ENCODE results near the gene ZNF593OS. TPM values are rescaled to one million over a fixed set of nuclear protein-coding genes. Genes with fewer than 3 reads are reported as not detected.

The ZNF593OS gene
- total and polyA plus RNA-seq, 10 of the 15 experiments (the other 5 are each of a cell fraction or from before 2014, with no cell fraction given): 0.16 to 1.7 (median 0.59) TPM; not detected in 6

DNA sequence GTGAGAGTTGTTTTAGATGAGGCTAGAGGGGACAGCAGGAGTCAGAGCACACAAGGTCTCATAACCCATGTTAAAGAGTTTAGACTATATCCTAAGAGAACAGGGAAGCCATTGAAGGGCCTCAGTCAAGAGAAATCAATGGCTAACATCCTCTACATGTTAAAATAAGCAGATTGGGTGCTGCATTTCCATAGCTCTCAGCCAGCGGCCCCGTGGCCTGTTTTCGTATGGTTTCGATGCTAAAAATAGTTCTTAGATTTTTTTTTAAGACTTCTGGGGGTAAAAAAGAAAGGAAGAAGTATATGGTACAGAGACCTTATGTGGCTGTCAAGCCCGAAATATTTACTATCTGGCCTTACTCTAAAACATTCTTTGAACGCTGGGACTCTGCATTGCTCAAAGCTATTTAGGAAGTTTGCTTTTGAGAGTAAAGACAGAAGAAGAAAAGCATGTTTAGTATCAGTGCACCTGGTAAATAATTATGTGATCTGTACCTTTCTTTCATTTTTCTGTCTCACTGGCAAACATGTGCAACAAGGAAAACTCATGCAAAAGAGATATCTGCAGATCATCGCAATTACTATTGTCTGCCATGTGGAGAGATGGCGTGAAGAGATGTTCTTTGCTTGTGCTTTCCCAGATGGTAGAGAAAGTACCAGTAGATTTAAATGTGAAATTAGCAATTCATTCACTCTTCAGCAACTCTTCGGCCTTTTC lies 51.6 kb downstream of the ZNF593OS start:
- Histone ChIP-seq H3K4me1 (ENCODE audit: control insufficient read depth, insufficient read depth, low read length) (no peaks in the 10 kb centered on the region; the same call in 1 of the 2 replicates), H3K79me2 (ENCODE audit: control insufficient read depth, insufficient read depth, low read length) (no peaks in the 10 kb centered on the region; the same call in 1 of the 2 replicates), H4K20me1 (ENCODE audit: control insufficient read depth, insufficient read depth) (no peaks in the 10 kb centered on the region), H3K36me3 (ENCODE audit: control insufficient read depth in 2 of 2, insufficient read depth in 2 of 2, low read length in 1 of 2) (peaks cover 0 to 6% of the 10 kb centered on the region in 2 experiments; a peak in 1 of 4 replicates), H3K4me2 (ENCODE audit: control insufficient read depth, insufficient read depth) (peak overlapping the region; percentile 36), H3K9me3 (replicated peaks; ENCODE audit: control insufficient read depth, insufficient read depth, low read length) (no peaks in the 10 kb centered on the region), H3K27ac (ENCODE audit: control insufficient read depth, insufficient read depth) (peak overlapping the region; percentile 58), H3K4me3 (no peak overlapping the region), H3K9ac (ENCODE audit: control insufficient read depth, insufficient read depth, low read length) (no peak overlapping the region), H2AFZ (ENCODE audit: control insufficient read depth, low read depth, low read length) (no peak overlapping the region; the same call in 1 of the 2 replicates), H3K27me3 (replicated peaks in 1 of 2; ENCODE audit: control insufficient read depth in 2 of 2, insufficient read depth in 2 of 2, low read length in 1 of 2) (no peaks in the 10 kb centered on the region)
- ChIA-PET POLR2A (no interaction called here), SMC1A (ENCODE audit: uncharacterized antibody, unreplicated experiment) (interaction anchor here (1.0 to 2.5 kb wide), 2 partner anchors 10 to 25 kb away, joined by 4 to 5 read pairs; no protein-coding TSS in a partner anchor), RAD21 (ENCODE audit: unreplicated experiment) (no interaction called here), CTCF (interaction anchor here (0.7 to 1.4 kb wide), 4 partner anchors 25 to 297 kb away, joined by 3 to 5 read pairs (median 4); partner anchors contain the start of gene ZNF593)
- TF ChIP-seq MYC (IDR thresholded peaks at IDR 0.05; ENCODE audit: insufficient read depth, insufficient read length, insufficient replicate concordance, low read length, severe bottlenecking): no peak
- TF ChIP-seq, protein P1, sequence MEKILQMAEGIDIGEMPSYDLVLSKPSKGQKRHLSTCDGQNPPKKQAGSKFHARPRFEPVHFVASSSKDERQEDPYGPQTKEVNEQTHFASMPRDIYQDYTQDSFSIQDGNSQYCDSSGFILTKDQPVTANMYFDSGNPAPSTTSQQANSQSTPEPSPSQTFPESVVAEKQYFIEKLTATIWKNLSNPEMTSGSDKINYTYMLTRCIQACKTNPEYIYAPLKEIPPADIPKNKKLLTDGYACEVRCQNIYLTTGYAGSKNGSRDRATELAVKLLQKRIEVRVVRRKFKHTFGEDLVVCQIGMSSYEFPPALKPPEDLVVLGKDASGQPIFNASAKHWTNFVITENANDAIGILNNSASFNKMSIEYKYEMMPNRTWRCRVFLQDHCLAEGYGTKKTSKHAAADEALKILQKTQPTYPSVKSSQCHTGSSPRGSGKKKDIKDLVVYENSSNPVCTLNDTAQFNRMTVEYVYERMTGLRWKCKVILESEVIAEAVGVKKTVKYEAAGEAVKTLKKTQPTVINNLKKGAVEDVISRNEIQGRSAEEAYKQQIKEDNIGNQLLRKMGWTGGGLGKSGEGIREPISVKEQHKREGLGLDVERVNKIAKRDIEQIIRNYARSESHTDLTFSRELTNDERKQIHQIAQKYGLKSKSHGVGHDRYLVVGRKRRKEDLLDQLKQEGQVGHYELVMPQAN (conservative IDR thresholded peaks at IDR 0.05): no peak
- peak; percentile 55; the same call in 1 of the 2 replicates for TF ChIP-seq MEF2A (IDR thresholded peaks at IDR 0.05; ENCODE audit: insufficient read depth, low read depth, low read length)
- ATAC-seq: peak; percentile 24; the same call in 1 of the 3 replicates
- no peak for FAIRE-seq
- BruUV-seq (replicated peaks): no TSS peak
- DNase-seq (ENCODE audit: low read depth, low spot score): no peak
- in situ Hi-C loops (cut with MboI) (no loop called here), intact Hi-C loops (cut with micrococcal nuclease; ENCODE audit: unreplicated experiment) (no loop called here)
- WGBS (ENCODE audit: insufficient coverage, insufficient replicate concordance, low lambda C conversion rate, missing lambda C conversion rate): 45% methylated on average over 9 of the region's 9 CpGs

Other genes with a start within 250 kb of the ZNF593OS start
Only the 7 nearest of the 17 such genes appear.
- 9.4 and 10.8 TPM in 2 replicates for gene PDIK1L, start 60.0 kb downstream of the ZNF593OS start, total RNA-seq (2014; rRNA removed)
- gene PDIK1L, start 60.0 kb downstream of the ZNF593OS start, total RNA-seq (2014; rRNA removed; fragmentation: Illumina TruSeq; extraction: Trizol): 13.5 and 14.3 TPM in 2 replicates
- 11.9 and 13.7 TPM in 2 replicates for gene PDIK1L, start 60.0 kb downstream of the ZNF593OS start, total RNA-seq (2021)
- 11.6 and 14.2 TPM in 2 replicates for gene PDIK1L, start 60.0 kb downstream of the ZNF593OS start, polyA plus RNA-seq (2011; rRNA removed)
- gene PDIK1L, start 60.0 kb downstream of the ZNF593OS start, polyA plus RNA-seq (2014; fragmentation: Illumina TruSeq; extraction: Trizol): 10.3 and 13.7 TPM in 2 replicates
- 1 to 10 TPM; 4.0 to 9.5 TPM for gene PDIK1L, start 60.0 kb downstream of the ZNF593OS start, polyA plus RNA-seq (2014; fragmentation: Nextera tagmentation; extraction: Ambion mirVana)
- gene PDIK1L, start 60.0 kb downstream of the ZNF593OS start, polyA plus RNA-seq (2014; rRNA removed): 4.5 and 6.7 TPM in 2 replicates
- gene PDIK1L, start 60.0 kb downstream of the ZNF593OS start, polyA plus RNA-seq (2016; fragmentation: Nextera tagmentation; extraction: Ambion mirVana): 10 to 100 TPM; 10.7 to 15.9 TPM
- gene FAM110D, start 12.8 kb downstream of the ZNF593OS start, total RNA-seq (2014; rRNA removed): 0.06 TPM in 1 of 2 replicates, not detected in the other
- gene FAM110D, start 12.8 kb downstream of the ZNF593OS start, total RNA-seq (2014; rRNA removed; fragmentation: Illumina TruSeq; extraction: Trizol): not detected in 2 replicates
- gene FAM110D, start 12.8 kb downstream of the ZNF593OS start, total RNA-seq (2021): not detected in 2 replicates
- not detected in 2 replicates for gene FAM110D, start 12.8 kb downstream of the ZNF593OS start, polyA plus RNA-seq (2011; rRNA removed)
- gene FAM110D, start 12.8 kb downstream of the ZNF593OS start, polyA plus RNA-seq (2014; fragmentation: Illumina TruSeq; extraction: Trizol): not detected in 2 replicates
- not detected for gene FAM110D, start 12.8 kb downstream of the ZNF593OS start, polyA plus RNA-seq (2014; fragmentation: Nextera tagmentation; extraction: Ambion mirVana)
- gene FAM110D, start 12.8 kb downstream of the ZNF593OS start, polyA plus RNA-seq (2014; rRNA removed): not detected in 2 replicates
- gene FAM110D, start 12.8 kb downstream of the ZNF593OS start, polyA plus RNA-seq (2016; fragmentation: Nextera tagmentation; extraction: Ambion mirVana): not detected
- gene C1orf232, start 2.9 kb downstream of the ZNF593OS start, total RNA-seq (2014; rRNA removed): not detected in 2 replicates
- gene C1orf232, start 2.9 kb downstream of the ZNF593OS start, total RNA-seq (2014; rRNA removed; fragmentation: Illumina TruSeq; extraction: Trizol): not detected in 2 replicates
- gene C1orf232, start 2.9 kb downstream of the ZNF593OS start, total RNA-seq (2021): not detected in 2 replicates
- gene C1orf232, start 2.9 kb downstream of the ZNF593OS start, polyA plus RNA-seq (2011; rRNA removed): not detected in 2 replicates
- not detected in 2 replicates for gene C1orf232, start 2.9 kb downstream of the ZNF593OS start, polyA plus RNA-seq (2014; fragmentation: Illumina TruSeq; extraction: Trizol)
- not detected for gene C1orf232, start 2.9 kb downstream of the ZNF593OS start, polyA plus RNA-seq (2014; fragmentation: Nextera tagmentation; extraction: Ambion mirVana)
- gene C1orf232, start 2.9 kb downstream of the ZNF593OS start, polyA plus RNA-seq (2014; rRNA removed): not detected in 2 replicates
- gene C1orf232, start 2.9 kb downstream of the ZNF593OS start, polyA plus RNA-seq (2016; fragmentation: Nextera tagmentation; extraction: Ambion mirVana): not detected
- 87.5 and 105 TPM in 2 replicates for gene ZNF593, start 1.9 kb downstream of the ZNF593OS start, total RNA-seq (2014; rRNA removed)
- 20.8 and 22.8 TPM in 2 replicates for gene ZNF593, start 1.9 kb downstream of the ZNF593OS start, total RNA-seq (2014; rRNA removed; fragmentation: Illumina TruSeq; extraction: Trizol)
- gene ZNF593, start 1.9 kb downstream of the ZNF593OS start, total RNA-seq (2021): 59.2 and 60.2 TPM in 2 replicates
- gene ZNF593, start 1.9 kb downstream of the ZNF593OS start, polyA plus RNA-seq (2011; rRNA removed): 20.8 and 41.9 TPM in 2 replicates
- gene ZNF593, start 1.9 kb downstream of the ZNF593OS start, polyA plus RNA-seq (2014; fragmentation: Illumina TruSeq; extraction: Trizol): 2.8 and 15.1 TPM in 2 replicates
- gene ZNF593, start 1.9 kb downstream of the ZNF593OS start, polyA plus RNA-seq (2014; fragmentation: Nextera tagmentation; extraction: Ambion mirVana): 10 to 100 TPM in 1 of 2 experiments, 1 to 10 TPM in 1; 7.7 to 20.1 TPM
- gene ZNF593, start 1.9 kb downstream of the ZNF593OS start, polyA plus RNA-seq (2014; rRNA removed): 133 and 156 TPM in 2 replicates
- gene ZNF593, start 1.9 kb downstream of the ZNF593OS start, polyA plus RNA-seq (2016; fragmentation: Nextera tagmentation; extraction: Ambion mirVana): 100 to 1,000 TPM; 103 to 110 TPM
- gene CNKSR1, start 5.7 kb upstream of the ZNF593OS start, total RNA-seq (2014; rRNA removed): 0.87 and 1.2 TPM in 2 replicates
- 0.37 and 0.40 TPM in 2 replicates for gene CNKSR1, start 5.7 kb upstream of the ZNF593OS start, total RNA-seq (2014; rRNA removed; fragmentation: Illumina TruSeq; extraction: Trizol)
- gene CNKSR1, start 5.7 kb upstream of the ZNF593OS start, total RNA-seq (2021): 1.1 TPM in 2 replicates
- 0.90 and 1.1 TPM in 2 replicates for gene CNKSR1, start 5.7 kb upstream of the ZNF593OS start, polyA plus RNA-seq (2011; rRNA removed)
- gene CNKSR1, start 5.7 kb upstream of the ZNF593OS start, polyA plus RNA-seq (2014; fragmentation: Illumina TruSeq; extraction: Trizol): 0.11 and 0.82 TPM in 2 replicates
- under 1 TPM; 0.06 to 0.15 TPM for gene CNKSR1, start 5.7 kb upstream of the ZNF593OS start, polyA plus RNA-seq (2014; fragmentation: Nextera tagmentation; extraction: Ambion mirVana)
- gene CNKSR1, start 5.7 kb upstream of the ZNF593OS start, polyA plus RNA-seq (2014; rRNA removed): 1.2 and 1.5 TPM in 2 replicates
- gene CNKSR1, start 5.7 kb upstream of the ZNF593OS start, polyA plus RNA-seq (2016; fragmentation: Nextera tagmentation; extraction: Ambion mirVana): under 1 TPM; 0.33 to 0.95 TPM
- gene CATSPER4, start 18.8 kb upstream of the ZNF593OS start, total RNA-seq (2014; rRNA removed): not detected in 2 replicates
- gene CATSPER4, start 18.8 kb upstream of the ZNF593OS start, total RNA-seq (2014; rRNA removed; fragmentation: Illumina TruSeq; extraction: Trizol): not detected in 2 replicates
- 0.13 TPM in 1 of 2 replicates, not detected in the other for gene CATSPER4, start 18.8 kb upstream of the ZNF593OS start, total RNA-seq (2021)
- not detected in 2 replicates for gene CATSPER4, start 18.8 kb upstream of the ZNF593OS start, polyA plus RNA-seq (2011; rRNA removed)
- gene CATSPER4, start 18.8 kb upstream of the ZNF593OS start, polyA plus RNA-seq (2014; fragmentation: Illumina TruSeq; extraction: Trizol): not detected in 2 replicates
- gene CATSPER4, start 18.8 kb upstream of the ZNF593OS start, polyA plus RNA-seq (2014; fragmentation: Nextera tagmentation; extraction: Ambion mirVana): not detected
- gene CATSPER4, start 18.8 kb upstream of the ZNF593OS start, polyA plus RNA-seq (2014; rRNA removed): not detected in 2 replicates
- not detected for gene CATSPER4, start 18.8 kb upstream of the ZNF593OS start, polyA plus RNA-seq (2016; fragmentation: Nextera tagmentation; extraction: Ambion mirVana)
- 22.1 and 22.2 TPM in 2 replicates for gene CEP85, start 62.4 kb upstream of the ZNF593OS start, total RNA-seq (2014; rRNA removed)
- 22.2 and 22.8 TPM in 2 replicates for gene CEP85, start 62.4 kb upstream of the ZNF593OS start, total RNA-seq (2014; rRNA removed; fragmentation: Illumina TruSeq; extraction: Trizol)
- 17.9 and 20.9 TPM in 2 replicates for gene CEP85, start 62.4 kb upstream of the ZNF593OS start, total RNA-seq (2021)
- gene CEP85, start 62.4 kb upstream of the ZNF593OS start, polyA plus RNA-seq (2011; rRNA removed): 22.9 and 26.8 TPM in 2 replicates
- gene CEP85, start 62.4 kb upstream of the ZNF593OS start, polyA plus RNA-seq (2014; fragmentation: Illumina TruSeq; extraction: Trizol): 20.4 and 24.5 TPM in 2 replicates
- gene CEP85, start 62.4 kb upstream of the ZNF593OS start, polyA plus RNA-seq (2014; fragmentation: Nextera tagmentation; extraction: Ambion mirVana): 1 to 10 TPM; 8.4 to 8.6 TPM
- 23.5 and 25.7 TPM in 2 replicates for gene CEP85, start 62.4 kb upstream of the ZNF593OS start, polyA plus RNA-seq (2014; rRNA removed)
- gene CEP85, start 62.4 kb upstream of the ZNF593OS start, polyA plus RNA-seq (2016; fragmentation: Nextera tagmentation; extraction: Ambion mirVana): 10 to 100 TPM; 17.5 to 19.6 TPM

Measured in GM12878 (cell line).